Endometrial microvascular endothelial cells (primary cell): ENCODE measurements around the gene GGPS1. TPM values are rescaled to one million over a fixed set of nuclear protein-coding genes. Genes with fewer than 3 reads are reported as not detected.
"Not testable (repeated sequence)": the region's sequence is repeated elsewhere in the genome, so short reads cannot be mapped to it uniquely, and the experiment has no call there.

Source experiments
- in situ Hi-C: cut with HindIII; loops from 2 replicates; pipeline ENCODE4 v1.10.0; 2017; ENCODE audit warnings: low sequenced_read_pairs, low pct_unique_long_range_greater_than_20kb; ENCODE audit errors: inconsistent ontology term
- total RNA-seq: library from RNA; depleted of rRNA; stranded (reverse); fragments of >200 nt; gene quantifications from one replicate; pipeline ENCODE4 v1.2.3, GENCODE V29; 2015; ENCODE audit errors: inconsistent ontology term

Gene GGPS1
- total RNA-seq, 1 donor from 2014 or later = 20.8 TPM

DNA sequence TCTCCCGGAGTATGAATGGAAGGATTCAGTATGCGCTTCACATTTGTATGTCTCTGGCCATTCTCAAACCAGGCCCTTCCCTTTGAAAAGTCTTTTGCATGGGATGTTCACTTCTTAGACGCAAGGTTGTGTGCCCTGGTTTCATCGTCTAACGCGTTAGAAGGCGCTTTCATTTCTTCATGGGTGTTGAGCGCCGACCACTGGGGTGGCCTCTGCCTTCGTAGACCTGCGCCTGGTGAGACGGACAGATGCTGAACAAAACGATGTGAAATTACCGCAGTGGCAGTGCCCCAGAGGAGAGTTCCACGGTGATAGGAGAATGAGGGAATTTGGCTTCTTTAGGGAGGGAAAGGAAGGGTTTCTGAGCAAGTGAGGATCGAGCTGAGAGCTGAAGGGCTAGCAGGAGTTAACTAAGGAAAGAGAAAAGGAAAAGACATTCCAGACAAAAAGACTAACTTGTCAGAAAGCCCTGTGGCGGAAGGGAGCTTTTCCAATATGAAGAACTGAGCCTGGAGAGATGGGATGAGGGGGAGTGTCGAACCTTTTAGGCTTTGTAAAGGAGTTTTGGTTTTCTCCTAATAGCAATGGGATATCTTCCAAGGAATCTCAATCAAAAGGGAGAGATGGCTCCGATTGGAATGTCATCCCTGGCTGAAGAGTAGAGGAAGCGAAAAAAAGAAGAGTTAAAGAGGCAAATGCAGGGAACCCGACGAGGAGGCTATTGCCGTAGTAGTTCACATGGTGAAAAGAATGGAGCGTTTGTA is 951 bp downstream of the GGPS1 start:
- in situ Hi-C loops = no loop called here

DNA sequence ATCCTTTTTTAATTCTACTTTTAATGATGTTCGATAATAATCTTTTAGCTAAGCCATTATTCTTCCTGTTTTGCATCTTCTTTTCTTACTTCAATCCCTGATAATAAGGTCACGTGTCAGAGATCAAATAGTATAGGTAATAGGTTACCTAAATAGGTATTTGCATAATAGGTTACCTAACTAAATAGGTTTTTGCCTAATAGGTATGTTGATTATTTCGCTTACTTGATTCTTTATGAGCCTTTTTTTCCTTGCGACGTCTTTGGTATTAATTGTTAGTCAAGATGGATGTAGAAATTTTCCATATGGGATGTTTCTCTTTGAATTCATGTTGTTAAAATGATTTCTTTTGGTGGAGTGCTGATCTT is 2.5 kb downstream of the GGPS1 start:
- in situ Hi-C loops = no loop called here

GRCh38 chr1:235331401-235331800 is 3.0 kb downstream of the GGPS1 start:
- in situ Hi-C loops = no loop called here

DNA sequence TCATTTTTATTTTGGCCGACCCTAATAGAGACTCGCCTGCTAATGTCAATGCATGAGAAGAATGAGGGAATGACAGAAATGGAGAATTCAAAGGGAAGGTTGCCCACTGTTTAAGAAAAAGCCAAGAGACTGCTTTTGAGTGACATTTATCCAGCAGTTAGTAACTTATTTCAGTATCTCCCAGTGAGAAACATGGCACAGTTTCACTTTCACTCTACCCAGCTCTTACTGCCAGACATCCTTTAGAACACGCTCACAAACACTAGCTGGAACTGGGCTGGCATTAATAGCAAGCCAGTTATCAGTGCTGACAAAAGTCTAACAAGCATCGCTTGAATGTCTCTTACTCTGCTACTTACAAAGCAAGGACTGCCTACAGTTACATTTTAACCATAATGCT is 8.5 kb downstream of the GGPS1 start:
- in situ Hi-C loops = no loop called here

DNA sequence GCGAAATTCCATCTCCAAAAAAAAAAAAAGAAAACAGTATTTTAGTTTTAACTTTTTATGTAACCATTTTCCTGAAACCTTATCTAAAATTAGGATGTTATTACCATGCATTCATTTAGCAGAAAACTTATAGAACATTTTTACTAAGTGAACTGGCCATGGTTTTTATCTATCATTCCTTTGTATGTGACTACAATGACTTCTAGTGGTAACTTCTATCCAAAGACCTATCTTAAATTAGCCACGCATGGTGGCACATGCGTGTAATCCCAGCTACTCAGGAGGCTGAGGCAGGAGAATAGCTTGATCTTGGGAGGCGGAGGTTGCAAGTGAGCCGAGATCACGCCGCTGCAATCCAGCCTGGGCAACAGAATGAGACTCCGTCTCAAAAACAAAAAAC is 11.4 kb downstream of the GGPS1 start:
- in situ Hi-C loops = no loop called here

DNA sequence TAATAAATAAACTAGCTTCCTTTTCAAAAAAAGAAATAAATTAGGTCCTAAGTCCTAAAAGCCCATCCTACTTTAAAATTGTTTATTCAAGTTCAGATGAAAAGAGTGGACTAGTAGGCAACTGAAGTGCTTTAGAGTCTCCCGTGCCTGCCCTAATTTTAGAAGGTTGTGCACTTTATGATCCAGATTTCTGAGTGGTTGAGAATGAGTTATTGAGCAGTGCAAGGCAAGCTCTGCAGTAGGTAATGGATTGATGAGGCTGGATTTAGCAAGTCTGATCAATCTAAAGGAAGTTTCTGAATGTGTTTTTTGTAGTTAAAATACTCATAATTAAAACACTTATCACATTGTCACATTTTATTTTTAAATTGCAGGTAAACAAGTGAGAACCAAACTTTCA is 13.0 kb downstream of the GGPS1 start:
- in situ Hi-C loops = no loop called here

DNA sequence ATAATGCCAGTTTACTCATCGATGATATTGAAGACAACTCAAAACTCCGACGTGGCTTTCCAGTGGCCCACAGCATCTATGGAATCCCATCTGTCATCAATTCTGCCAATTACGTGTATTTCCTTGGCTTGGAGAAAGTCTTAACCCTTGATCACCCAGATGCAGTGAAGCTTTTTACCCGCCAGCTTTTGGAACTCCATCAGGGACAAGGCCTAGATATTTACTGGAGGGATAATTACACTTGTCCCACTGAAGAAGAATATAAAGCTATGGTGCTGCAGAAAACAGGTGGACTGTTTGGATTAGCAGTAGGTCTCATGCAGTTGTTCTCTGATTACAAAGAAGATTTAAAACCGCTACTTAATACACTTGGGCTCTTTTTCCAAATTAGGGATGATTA is 13.7 kb downstream of the GGPS1 start:
- in situ Hi-C loops = no loop called here

- in situ Hi-C loops = no loop called here
These were observed 14.1 kb downstream of the GGPS1 start for GRCh38 chr1:235342471-235342870.

GRCh38 chr1:235343726-235344125 is 15.4 kb downstream of the GGPS1 start:
- in situ Hi-C loops = no loop called here

GRCh38 chr1:235351441-235351840 is 23.1 kb downstream of the GGPS1 start:
- in situ Hi-C loops = no loop called here

DNA sequence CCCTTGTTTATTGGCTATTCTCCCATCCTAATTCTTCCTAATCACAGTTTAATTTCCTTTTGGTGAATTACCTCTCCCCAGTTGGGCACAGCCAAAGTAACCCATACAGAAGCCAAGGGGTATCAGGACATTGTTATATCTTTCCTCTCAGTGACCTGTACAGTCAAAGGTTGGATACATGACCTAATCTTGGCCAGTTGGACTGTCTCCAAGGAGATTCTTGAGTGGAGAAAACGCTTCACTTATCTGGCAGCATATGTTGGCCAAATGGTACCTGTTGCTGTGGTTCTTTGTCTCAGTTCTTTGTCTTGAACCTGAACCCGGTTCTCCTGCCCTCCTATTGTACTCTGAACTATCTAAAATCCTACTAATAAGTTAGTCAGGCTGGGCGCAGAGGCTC is 23.5 kb downstream of the GGPS1 start:
- in situ Hi-C loops = no loop called here

DNA sequence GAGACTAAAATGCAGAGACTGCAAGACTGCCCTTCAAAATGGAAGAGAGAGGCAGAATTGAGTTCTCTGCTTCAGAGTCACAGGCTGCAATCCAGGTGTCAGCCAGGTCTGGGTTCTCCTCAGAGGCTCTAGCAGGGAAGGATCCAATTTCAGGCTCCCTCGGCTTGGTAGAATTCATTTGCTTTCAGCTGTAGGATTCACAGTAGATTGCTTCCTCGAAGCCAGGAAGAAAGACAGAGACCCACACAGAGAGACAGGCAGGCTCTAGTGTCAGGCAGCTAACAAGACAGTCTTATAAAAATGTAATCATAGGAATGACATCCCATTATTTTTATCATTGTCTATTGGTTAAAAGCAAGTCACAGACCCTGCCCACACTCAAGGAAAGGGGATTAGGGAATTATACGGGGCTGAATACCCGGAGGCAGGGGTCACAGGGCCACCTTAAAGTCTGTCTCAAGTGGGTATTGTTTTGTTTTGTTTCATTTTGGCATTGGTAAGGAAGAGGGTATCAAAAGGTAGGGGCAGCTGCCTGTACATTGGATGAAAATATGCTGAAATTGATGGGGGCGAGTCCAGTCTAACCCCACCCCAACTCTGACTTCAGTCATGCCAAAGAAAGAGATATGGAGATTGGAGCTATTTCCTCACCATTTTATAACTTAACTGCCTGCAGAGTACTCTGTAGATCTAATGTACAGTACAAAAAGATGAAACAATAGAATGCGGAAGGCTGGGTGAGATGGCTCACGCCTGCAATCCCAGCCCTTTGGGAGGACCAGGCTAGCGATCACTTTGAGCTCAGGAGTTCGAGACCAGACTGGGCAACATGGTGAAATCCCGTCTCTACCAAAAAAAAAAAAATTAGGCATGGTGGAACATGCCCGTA is 29.4 kb downstream of the GGPS1 start:
- in situ Hi-C loops = no loop called here

DNA sequence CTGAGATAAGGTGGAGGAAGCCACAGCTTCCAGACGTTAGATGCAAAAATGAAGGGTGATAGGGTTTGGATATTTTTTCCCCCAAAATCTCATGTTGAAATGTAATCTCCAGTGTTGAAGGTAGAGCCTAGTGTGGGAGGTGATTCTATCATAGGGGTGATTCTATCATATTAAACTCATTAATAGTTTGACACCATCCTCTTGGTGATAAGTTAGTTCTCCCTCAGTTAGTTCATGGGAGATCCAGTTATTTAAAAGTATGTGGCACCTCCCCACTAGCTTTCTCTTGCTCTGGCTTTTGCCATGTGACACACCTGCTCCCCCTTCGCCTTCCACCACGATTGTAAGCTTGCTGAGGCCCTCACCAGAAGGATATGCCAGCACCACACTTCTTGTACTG is 30.5 kb downstream of the GGPS1 start:
- in situ Hi-C loops = no loop called here

DNA sequence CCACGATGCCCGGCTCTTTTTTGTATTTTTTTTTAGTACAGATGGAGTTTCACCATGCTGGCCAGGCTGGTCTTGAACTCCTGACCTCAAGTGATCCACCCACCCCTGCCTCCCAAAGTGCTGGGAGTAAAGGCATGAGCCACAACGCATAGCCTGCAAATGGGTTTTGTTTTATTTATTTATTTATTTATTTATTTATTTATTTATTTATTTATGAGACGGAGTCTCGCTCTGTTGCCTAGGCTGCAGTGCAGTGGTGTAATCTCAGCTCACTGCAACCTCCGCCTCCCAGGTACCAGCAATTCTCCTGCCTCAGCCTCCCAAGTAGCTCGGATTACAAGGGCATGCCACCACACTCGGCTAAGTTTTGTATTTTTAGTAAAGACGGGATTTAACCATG is 35.8 kb downstream of the GGPS1 start:
- in situ Hi-C loops = not testable (repeated sequence)

- in situ Hi-C loops = no loop called here
These were observed 37.9 kb downstream of the GGPS1 start for GRCh38 chr1:235366286-235366685.

DNA sequence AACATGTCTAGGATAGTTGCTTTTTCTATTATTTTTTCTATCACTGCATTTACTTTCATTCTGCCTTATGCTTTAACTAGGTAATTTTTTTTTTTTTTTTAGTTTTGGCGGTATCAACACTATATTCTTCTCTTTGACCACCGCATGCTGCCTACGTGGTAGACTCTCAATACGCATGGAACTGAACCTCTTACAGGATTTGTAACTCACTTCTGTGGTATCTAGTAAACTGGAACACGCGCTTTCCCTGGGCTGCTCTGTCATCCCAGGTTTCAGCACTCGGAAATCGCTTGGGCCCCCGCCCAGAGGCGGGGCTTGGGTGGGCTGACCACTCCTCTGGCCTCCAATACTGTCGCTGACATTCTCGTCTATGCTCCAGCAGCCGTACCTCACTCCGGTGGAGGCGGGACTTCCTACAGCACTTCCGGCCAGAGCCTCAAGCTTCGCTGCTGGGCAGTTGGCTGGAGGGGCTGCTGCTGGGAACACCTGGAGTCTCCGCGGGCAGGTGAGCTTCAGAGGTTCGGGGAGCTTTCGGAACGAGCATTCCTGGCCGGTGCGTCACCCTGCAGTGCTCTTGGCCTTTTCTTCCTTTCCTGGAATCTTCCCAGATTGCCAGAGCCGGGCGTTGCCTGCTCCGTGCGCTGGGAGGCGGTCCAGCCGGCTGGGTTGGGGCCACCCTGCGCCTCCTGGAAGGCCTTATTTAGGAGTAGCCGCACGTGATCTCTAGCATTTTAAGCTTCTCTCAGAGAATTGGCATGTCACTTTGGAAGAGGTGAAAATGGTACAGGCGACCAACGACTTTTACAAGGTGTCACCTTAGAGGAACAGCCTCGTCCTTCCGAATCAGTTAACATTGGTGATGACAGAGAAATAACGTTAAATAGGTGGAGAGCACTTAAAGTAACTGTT is 38.9 kb downstream of the GGPS1 start, which contains the start of gene TBCE:
TSS of gene TBCE (plus strand) at position 428 of the 909 bp plus-strand sequence. CDS start 12,623 bp downstream, outside the sequence.
- in situ Hi-C loops = no loop called here

GRCh38 chr1:235368428-235368827 is 40.1 kb downstream of the GGPS1 start:
- in situ Hi-C loops = no loop called here

DNA sequence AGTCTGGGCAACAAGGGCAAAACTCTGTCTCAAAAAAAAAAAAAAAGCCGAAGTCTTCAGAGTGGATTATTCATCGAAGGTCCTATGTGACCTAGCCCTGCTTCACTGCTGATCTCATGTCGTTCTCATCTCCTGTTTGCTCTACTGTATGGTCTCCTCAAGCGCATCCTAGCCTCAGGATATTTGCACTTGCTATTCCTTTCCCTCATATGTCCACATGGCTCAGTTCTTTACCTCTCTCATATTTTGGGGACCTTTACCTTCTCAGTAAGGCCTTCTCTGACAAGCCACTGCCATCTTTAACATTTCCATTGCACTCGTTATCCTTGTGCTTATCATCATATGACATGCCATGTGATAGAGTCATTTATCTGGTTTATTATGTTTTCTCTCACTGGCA is 41.4 kb downstream of the GGPS1 start:
- in situ Hi-C loops = no loop called here

DNA sequence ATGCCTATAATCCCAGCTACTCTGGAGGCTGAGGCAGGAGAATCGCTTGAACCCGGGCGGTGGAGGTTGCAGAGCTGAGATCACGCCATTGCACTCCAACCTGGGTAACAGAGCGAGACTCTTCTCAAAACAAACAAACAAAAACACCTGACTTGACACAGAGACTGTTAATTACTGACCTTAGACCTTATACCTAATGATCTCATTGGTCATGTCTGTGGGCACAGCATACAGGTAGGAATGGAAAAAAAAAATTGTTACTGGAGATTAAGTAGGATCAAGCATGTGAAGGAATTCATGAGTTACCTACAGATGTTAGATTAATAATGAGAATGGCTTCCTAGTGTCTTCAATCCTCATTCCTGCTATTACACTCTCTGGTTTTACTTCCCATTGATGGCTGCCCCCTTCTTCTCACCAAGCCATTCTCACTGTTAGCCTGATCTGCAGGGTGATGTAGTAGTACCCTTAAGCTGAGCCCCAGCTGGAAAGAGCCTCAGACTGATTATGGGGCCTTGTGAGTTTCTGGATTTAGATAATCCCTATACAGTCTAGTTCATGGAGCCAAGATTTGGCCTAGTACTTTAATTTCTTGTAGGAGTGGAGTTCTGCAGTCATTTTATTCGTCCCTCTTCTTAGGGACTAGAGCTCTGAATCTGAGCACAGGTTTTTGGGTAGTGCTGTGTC is 47.7 kb downstream of the GGPS1 start:
- in situ Hi-C loops = no loop called here
